ENCODE results near the gene SYNRG. TPM values are rescaled to one million over a fixed set of nuclear protein-coding genes. Genes with fewer than 3 reads are reported as not detected.
"Not testable (repeated sequence)": the region's sequence is repeated elsewhere in the genome, so short reads cannot be mapped to it uniquely, and the experiment has no call there.

SYNRG gene
- polyA plus RNA-seq (ENCODE audit: insufficient read length): 30.0 TPM

DNA sequence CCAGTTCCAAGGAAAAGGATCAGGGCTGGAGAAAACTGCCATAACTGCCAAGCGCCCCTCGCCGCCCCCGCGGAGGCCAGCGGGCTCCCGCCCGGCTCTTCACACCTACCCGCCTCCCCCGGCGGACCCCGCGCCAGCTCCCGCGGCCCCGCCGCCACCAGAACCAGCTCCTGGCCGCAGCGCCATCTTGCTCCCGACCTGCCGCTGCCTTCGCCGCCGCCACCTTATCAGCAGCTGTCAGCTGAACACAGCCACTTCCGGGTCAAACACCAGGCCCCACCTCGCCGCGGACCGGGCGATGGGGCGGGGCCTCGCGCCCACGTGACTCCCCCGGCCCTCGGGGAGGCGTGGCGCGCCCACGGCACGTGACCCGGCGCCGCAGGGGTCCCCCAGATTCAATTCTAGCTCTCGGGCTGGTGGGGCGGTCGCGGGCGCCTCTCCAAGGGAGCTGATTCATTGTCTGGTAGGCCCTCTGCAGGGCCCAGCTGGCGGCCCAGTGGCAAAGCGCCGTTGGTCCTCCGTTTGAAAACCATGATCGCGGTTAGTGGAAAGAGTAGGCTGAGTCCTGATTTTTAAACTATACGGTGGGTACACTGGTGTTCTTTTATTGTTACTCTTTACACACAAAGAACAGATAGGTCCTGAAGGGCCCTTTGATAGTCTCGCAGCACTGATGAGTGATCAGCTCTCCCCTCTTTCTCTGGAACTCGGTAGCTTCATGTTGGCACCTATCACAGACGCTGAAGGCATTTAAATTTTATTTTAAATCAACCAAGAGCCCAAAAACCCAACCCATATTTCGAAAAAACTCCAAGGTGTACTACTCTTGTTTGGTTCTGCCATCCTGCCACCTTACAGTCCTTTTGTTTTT, at the start of gene SYNRG:
Gene SYNRG (minus strand): TSS at position 249 of the 871 bp plus-strand sequence. CDS start 63 bp downstream, at position 186.
- peak; percentile 97 for DNase-seq

DNA sequence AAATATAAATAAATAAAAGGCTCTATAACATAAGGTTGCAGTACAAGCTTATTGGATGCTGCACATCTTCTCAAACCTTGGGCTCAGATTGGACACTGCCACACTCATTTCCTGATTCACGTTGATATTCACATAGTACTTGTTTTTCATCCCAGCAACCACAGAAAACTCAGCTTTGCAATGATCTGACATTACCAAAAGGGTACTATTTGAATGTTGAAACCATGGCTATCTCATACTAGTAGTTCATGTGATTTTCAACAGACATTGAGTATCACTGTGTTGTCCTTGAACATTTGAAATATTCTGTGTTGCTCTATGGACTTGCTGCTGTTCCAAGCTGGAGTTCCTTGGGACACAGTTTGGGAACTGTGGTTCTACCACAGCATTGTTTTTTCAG, 48.0 kb upstream of the SYNRG start:
- no peak for DNase-seq

- no peak for DNase-seq
Measured at GRCh38 chr17:37651849-37652248, 42.6 kb upstream of the SYNRG start.

DNA sequence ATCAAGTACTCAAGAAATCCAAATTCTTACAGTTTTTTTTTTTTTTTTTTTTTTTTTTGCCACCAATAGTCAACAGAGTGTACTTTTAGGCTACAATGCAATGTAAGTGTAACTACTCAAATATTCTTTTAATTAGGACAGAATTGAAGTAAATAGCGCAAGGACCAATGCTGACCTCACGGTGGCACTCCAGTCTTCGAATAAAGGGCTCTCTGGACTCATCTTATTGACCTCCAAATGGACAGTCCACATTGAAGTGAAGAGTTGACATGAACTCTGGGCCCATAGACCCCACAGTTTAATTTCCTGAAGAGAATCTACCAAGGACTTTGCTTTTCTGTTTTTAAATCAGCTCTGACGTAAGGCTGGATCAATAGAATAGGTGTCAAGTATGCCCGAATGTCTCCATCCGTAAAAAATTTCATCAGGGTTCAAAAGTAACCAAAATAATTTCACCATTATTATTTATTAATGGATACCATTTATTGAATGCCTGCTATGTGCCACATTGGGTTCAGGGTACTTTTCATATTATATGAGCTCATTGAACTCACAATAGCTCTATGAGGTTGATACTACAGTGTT, 41.3 kb upstream of the SYNRG start:
- no peak for DNase-seq

DNA sequence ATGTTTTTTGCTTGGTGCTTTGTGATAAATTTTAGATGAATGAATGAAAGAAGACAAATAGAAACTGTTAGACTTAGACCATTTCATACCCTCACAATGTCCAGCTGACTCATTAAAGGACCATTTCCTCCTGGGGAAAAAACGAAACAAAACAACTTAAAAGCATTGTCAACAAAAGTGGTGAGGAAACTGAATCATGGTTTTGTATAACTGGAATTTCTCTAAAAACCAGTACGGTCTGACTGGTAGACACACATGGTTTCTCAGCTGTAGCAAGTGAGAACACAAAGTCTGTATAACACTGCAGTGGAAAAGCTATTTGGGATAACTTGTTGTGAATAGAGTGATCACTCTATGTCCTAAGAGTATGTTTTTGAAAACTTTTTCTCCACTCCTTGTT, 39.3 kb upstream of the SYNRG start:
- DNase-seq: no peak

DNA sequence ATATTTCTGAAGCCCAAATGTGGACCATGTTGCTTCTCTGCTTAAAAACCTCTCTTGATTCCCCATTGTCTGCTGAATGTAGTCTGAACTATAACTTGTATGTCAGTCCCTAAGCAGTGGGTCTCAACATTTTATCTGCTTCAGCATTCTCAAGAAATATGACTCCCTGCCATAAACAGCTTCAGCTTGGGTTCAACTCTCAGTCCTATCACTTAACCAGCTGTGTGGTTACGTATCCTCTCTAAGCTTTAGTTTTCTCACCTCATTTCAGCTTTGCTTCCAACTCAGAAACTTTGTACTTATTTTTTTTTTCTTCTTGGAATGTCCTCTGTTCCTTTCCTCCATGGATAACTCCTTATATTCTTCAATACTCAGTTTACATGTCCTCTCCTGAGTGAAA, 38.6 kb upstream of the SYNRG start:
- DNase-seq: no peak

DNA sequence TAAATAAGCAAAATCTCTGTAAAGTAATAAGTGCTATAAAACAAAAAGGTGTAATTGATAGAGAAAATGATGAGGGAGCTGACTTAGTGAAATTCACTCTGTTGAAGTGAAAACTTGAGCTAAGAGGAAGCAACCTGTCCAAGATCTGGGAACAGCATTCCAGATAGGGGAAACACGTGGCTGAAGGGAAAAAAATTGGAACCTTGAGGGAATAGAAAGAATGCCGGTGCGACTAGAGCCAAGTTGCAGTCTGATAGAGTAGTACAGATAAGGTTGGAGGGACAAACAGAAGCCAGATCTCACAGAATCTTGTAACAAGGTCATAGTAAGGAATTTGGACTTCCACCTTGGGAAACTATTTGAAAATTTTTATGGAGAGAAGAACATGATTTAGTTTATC, 34.7 kb upstream of the SYNRG start:
- no peak for DNase-seq

DNA sequence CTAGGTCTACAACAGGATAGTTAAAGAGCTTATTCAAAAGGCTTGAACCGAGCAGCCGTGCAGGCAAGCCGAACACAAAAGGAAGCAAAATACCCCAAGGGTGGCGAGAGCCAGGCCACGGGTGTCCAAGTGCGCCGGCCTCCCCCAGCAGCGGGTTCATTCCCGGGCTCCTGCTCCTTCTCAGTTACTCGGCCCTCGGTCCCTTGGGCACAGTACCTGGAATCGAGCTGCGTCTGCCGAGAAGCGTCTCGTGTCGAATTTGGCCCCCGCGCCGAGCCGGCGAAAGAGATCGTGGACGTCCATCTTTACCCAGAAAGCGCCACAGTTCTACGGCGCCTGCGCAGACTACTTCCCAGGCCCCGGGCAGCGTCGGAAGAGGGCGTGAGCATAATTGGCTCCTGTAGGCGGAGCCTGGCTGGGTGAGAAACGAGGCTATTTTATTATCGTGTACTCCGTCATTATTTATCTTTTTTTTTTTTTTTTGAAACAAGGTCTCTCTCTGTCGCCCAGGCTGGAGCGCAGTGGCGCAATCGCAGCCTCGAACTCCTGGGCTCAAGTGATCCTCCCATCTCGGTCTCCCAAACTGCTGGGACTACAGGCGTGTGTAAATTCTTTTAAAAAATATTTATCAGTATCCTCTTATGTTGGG, 34.0 kb upstream of the SYNRG start, which contains the start of gene DDX52:
Gene DDX52 (minus strand): TSS at position 329 of the 649 bp plus-strand sequence. CDS start 26 bp downstream, at position 303.
- peak; percentile 91 for DNase-seq

DNA sequence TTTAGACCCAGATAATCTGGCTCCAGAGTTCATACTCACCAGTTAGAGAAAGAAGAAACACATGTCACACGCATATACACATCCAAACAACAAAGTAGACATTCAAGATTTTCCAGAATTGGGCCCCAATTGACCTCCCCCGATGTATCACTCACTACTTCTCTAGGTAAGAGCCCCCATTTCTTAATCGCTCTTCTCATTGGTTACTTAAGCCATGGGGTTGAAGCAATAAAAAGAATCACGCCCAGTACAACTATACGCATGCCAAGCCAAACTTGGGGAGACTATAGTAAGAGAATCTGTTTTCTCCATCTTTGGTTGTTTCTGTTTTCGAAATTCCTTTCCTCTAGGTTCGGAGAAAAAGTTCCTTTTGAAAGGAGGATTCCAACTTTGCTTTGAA, 33.5 kb upstream of the SYNRG start:
- peak; percentile 7 for DNase-seq

DNA sequence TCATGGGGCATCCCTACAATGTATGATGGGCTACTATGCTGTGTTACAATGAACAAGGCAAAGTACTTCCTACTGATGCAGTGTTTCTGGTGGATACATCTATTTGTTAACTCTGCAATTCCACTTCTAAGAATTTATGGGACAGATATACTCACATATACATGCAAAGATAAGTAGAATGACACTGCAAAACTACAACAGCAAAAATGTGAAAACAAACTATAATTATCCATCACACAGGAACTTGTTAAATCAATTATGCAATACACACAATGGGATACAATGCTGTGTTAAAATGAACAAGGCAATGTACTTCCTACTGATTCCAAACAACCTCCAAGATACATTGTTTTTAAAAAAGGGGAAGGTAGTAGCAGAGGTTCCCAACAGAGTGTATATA, 30.8 kb upstream of the SYNRG start:
- DNase-seq: no peak

DNA sequence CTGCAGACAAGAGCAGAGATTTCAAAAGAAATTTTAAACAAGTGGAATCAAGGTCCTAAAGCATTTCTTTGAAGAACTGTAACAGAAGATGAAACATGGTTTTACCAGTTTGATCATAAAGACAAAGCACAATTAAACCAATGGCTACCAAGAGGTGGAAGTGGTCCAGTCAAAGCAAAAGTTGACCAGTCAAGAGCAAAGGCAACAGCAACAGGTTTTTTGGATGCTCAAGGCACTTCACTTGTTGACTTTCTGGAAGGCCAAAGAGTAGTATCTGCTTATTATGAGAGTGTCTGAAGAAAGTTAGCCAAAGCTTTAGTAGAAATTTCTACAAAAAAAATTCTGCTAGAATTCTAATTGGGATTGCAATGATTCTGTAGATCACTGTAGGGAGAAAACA, 28.7 kb upstream of the SYNRG start:
- DNase-seq: no peak

- DNase-seq: not testable (repeated sequence)
Measured at GRCh38 chr17:37616430-37616829, 7.2 kb upstream of the SYNRG start.

- no peak for DNase-seq
Measured at GRCh38 chr17:37614823-37615222, 5.6 kb upstream of the SYNRG start.

- DNase-seq: no peak
Measured at GRCh38 chr17:37614391-37614790, 5.2 kb upstream of the SYNRG start.

GRCh38 chr17:37610971-37611370, 1.8 kb upstream of the SYNRG start:
- no peak for DNase-seq

GRCh38 chr17:37610041-37610420, 813 bp upstream of the SYNRG start:
- DNase-seq: not testable (repeated sequence)

DNA sequence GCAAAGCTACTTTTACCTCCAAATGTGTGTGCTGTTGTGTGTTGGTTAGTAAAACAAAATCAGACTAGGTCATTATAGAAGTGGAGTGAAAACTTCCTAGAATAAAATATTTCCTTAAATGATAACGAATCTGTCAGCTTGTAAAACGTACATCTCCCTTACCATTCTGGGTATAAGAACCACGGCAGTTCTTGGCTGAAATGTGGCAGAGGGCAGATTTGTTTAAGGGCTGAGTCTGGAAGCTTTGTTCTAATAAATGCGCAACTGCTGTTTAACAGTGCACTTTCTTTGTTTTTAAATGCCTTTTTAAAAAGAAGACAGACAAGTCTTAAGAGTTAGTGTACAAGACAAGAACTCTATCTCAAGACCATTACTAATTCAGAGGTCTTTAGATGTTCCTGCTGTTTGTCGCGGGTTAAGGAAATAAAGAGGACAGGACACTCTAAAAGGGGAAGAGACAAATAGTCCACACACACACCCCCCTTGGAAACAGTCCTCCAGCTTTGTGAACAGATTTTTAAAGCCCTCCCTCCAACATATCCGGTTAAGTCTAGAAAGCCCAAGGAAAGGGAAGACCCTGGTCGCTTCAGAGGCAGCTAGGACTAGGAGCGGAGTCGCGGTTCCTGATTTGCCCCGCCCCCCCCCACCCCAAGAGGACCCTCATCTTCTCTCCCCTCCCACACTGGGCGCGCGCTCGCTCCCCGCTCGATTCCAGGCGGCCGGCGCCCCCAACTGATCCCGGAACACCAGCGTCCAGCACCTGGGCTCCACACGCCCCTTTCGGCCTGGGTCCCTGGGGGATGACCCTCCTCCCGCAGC, 658 bp downstream of the SYNRG start:
- DNase-seq: peak; percentile 61

DNA sequence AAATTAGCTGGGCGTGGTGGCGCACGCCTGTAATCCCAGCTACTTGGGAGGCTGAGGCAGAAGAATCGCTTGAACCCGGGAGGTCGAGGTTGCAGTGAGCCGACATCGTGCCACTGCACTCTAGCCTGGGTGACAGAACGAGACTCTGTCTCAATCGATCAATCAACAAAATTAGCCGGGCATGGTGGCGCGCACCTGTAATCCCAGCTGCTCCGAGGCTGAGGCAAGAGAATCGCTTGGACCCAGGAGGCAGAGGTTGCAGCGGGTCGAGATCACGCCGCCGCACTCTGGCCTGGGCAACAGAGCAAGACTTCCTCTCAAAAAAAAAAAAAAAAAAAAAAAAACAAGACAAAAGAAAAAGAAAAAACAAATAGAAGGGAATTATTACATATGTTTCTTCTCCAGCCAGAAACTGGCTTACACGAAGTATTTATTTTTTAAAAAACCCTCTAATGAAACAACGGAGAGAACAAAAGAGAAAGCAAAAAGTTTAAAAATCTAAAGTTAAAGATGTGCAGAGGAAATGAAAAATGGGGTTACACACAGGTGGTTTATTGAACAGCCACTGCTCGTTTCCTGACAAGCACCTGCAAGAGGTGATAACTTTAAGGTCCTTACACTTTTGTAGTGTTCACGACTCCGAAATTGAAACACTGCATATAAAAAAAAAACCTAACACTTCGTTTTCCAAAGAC, 1.4 kb downstream of the SYNRG start:
- DNase-seq: no peak

DNA sequence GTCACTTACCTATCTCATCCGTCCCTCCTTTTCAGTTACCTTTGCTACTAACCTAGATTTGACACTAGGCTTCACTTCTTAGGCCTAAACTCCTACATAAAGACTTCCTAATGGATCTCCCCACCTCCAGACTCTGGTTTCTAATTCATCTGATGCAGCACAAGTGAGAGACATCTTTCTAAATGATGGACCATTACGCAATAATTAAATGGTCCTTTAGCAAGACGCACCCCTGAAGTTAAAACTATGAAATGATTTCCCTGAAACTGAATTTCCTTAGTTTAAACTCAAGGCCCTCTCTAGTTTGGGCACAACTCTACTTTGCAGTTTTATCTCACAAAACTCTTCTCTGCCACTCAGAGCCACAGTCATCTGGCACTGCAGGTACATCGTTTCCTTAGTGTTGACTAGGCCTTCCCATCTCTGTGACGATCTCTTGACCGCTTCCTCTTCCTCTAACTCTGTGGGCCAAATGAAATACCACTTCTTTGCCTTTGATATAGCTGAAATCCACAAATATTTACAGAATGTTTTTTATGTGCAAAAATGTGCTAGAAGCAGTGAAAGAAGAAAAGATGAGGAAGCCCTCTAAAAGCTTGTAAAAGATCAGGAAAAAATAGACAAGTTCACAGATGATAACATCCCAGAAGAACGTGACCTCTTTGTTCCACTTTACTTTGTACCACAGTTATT, 3.3 kb downstream of the SYNRG start:
- no peak for DNase-seq

DNA sequence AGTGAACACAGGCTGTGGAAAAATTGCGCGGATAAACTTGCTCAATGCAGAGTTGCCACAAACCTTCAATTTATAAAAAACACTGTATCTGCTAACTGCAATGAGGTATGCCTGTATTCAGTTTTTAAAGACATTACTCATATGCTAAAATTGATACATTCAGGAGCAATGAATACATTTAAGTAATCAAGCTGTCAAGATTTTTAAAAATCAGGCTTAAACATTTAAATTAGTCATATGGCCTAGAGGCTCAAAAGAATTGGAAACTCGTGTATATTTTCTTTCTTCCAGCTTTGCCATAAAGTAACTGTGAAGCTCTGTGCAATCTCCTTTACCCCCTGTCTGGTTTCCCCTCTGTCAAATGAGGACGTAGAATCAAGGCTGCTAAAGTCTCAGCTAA, 4.1 kb downstream of the SYNRG start:
- DNase-seq: no peak

DNA sequence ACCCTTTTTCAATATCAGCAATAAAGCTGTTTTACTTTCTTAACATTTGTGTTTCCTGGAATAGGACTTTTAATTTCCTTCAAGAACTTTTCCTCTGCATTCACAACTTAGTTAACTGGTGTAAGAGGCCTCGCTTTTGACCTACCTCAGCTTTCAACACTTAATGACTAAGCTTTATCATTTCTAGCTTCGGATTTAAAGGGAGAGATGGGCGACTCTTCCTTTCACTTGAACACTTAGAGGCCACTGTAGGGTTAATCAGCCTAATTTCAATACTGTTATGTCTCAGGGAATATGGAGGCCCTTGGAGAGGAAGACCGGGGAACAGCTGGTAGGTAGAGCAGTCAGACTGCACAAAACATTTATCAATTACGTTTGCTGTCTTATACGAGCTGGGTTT, 4.7 kb downstream of the SYNRG start:
- DNase-seq: no peak
